ENCODE results near the gene DPF1. TPM values are rescaled to one million over a fixed set of nuclear protein-coding genes. Genes with fewer than 3 reads are reported as not detected.

Gene DPF1
- total RNA-seq, 1 donor from 2014 or later: not detected

GRCh38 chr19:38209671-38210457 is 14.2 kb downstream of the DPF1 start:
- peaks cover 44% of the 10 kb centered on the region for H3K27me3 ChIP-seq (ENCODE audit: low read depth)

GRCh38 chr19:38209152-38209551 is 14.9 kb downstream of the DPF1 start:
- Histone ChIP-seq H3K27ac (peak overlapping the region; percentile 36), H3K27me3 (ENCODE audit: low read depth) (peaks cover 44% of the 10 kb centered on the region), H3K4me3 (peak overlapping the region; percentile 19), H3K36me3 (peaks cover 30% of the 10 kb centered on the region), H3K4me1 (peaks cover 29% of the 10 kb centered on the region), H3K9me3 (no peaks in the 10 kb centered on the region)
- intact Hi-C loops (cut with DNase I): no loop called here
- TF ChIP-seq, protein P1, sequence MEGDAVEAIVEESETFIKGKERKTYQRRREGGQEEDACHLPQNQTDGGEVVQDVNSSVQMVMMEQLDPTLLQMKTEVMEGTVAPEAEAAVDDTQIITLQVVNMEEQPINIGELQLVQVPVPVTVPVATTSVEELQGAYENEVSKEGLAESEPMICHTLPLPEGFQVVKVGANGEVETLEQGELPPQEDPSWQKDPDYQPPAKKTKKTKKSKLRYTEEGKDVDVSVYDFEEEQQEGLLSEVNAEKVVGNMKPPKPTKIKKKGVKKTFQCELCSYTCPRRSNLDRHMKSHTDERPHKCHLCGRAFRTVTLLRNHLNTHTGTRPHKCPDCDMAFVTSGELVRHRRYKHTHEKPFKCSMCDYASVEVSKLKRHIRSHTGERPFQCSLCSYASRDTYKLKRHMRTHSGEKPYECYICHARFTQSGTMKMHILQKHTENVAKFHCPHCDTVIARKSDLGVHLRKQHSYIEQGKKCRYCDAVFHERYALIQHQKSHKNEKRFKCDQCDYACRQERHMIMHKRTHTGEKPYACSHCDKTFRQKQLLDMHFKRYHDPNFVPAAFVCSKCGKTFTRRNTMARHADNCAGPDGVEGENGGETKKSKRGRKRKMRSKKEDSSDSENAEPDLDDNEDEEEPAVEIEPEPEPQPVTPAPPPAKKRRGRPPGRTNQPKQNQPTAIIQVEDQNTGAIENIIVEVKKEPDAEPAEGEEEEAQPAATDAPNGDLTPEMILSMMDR (IDR thresholded peaks at IDR 0.05): no peak
- DNase-seq (no peak), ATAC-seq (no peak)

More at GRCh38 chr19:38209671-38210457, 14.2 kb downstream of the DPF1 start:
- TF ChIP-seq, protein P1 (IDR thresholded peaks at IDR 0.05): no peak
- peaks cover 29% of the 10 kb centered on the region for H3K4me1 ChIP-seq
- H3K4me3 ChIP-seq: peak overlapping the region; percentile 19
- ATAC-seq: peak; percentile 54 to 73
- DNase-seq: peak; percentile 70
- peak overlapping the region; percentile 58 for H3K27ac ChIP-seq
- intact Hi-C loops (cut with DNase I): no loop called here
- H3K36me3 ChIP-seq: peaks cover 23% of the 10 kb centered on the region
- no peaks in the 10 kb centered on the region for H3K9me3 ChIP-seq

DNA sequence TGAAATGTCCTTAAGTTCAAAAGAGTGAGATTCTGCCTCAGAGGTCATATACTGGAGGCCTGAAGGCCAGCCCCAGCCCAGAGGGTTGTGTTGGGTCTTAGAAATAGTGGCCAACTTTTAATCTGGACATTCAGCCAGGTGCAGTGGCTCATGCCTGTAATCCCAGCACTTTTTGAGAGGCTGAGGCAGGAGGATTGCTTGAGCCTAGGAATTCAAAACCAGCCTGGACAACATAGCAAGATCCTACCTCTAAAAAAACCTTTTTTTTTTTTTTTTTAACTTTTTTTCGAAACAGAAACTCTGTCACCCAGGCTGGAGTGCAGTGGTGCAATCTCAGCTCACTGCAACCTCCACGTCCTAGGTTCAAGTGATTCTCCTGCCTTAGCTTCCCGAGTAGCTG is 15.5 kb downstream of the DPF1 start:
- Histone ChIP-seq H3K27ac (no peak overlapping the region), H3K9me3 (no peaks in the 10 kb centered on the region), H3K4me1 (peaks cover 29% of the 10 kb centered on the region), H3K27me3 (ENCODE audit: low read depth) (peaks cover 44% of the 10 kb centered on the region), H3K36me3 (peaks cover 36% of the 10 kb centered on the region), H3K4me3 (no peak overlapping the region)
- no peak for DNase-seq
- no peak for ATAC-seq
- TF ChIP-seq, protein P1 (IDR thresholded peaks at IDR 0.05): no peak
- intact Hi-C loops (cut with DNase I): no loop called here

GRCh38 chr19:38207543-38207942 is 16.5 kb downstream of the DPF1 start:
- peaks cover 46% of the 10 kb centered on the region for H3K36me3 ChIP-seq
- TF ChIP-seq, protein P1 (IDR thresholded peaks at IDR 0.05): no peak
- DNase-seq (no peak), ATAC-seq (no peak)
- H3K4me1 ChIP-seq: peaks cover 29% of the 10 kb centered on the region
- H3K9me3 ChIP-seq: no peaks in the 10 kb centered on the region
- no peak overlapping the region for H3K27ac ChIP-seq
- peaks cover 34% of the 10 kb centered on the region for H3K27me3 ChIP-seq (ENCODE audit: low read depth)
- H3K4me3 ChIP-seq: no peak overlapping the region
- intact Hi-C loops (cut with DNase I): no loop called here

DNA sequence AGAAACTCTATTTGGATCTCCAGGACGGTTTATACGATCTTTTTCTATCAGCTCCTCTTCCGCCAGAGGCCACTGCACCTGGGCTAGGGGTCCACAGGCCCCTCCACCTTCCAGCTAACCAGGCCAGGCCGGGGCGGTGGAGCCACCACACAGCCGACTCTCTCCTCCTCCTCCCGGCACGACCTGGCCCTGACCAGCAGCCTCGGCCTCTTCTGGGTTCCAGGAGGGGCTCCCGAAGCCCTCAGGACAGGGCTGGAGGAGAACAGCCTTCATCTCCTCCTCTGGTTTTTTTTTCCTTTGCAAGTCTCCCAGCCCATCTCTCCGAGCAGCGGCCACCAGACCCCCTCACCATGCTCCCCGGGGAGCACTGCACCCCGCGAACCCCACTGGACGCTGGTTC is 17.1 kb downstream of the DPF1 start:
- no peak overlapping the region for H3K27ac ChIP-seq
- ATAC-seq: no peak
- peaks cover 29% of the 10 kb centered on the region for H3K4me1 ChIP-seq
- intact Hi-C loops (cut with DNase I): no loop called here
- H3K27me3 ChIP-seq (ENCODE audit: low read depth): peaks cover 30% of the 10 kb centered on the region
- no peaks in the 10 kb centered on the region for H3K9me3 ChIP-seq
- H3K4me3 ChIP-seq: no peak overlapping the region
- no peak for DNase-seq
- TF ChIP-seq, protein P1 (IDR thresholded peaks at IDR 0.05): no peak
- peaks cover 52% of the 10 kb centered on the region for H3K36me3 ChIP-seq
